ENCODE data around the gene SMIM1. TPM values are rescaled to one million over a fixed set of nuclear protein-coding genes. Genes with fewer than 3 reads are reported as not detected.

Gene SMIM1
- total and polyA plus RNA-seq, 2 of the 4 experiments (the other 2 are of a cell fraction), result 0.90 to 3.4 TPM

DNA sequence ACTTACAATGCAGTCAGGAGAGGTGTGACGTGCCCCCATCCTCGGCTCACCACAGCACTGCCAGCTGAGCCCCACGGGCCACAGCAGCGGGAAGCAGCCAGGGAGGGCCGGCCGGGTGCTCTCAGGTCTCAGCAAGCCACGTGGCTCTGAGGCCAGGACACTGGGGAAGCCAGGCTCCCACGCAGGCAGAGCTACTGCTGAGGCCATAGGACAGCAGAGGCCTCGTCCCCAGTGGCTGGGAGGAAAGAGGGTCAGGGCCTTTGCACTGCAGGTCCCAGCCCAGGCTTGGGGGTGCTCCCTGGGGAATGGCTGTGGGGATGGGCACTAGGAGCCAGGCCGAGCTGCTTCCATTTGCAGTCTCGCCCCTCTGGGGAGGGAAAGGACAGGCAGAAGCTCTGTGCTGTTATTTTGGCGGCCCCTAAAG lies 18.0 kb downstream of the SMIM1 start:
- no peak overlapping the region for H3K27ac ChIP-seq (ENCODE audit: insufficient read depth, low read length)
- ChIA-PET POLR2A (ENCODE audit: unreplicated experiment) (no interaction called here), CTCF (no interaction called here)
- H2BK20ac ChIP-seq (ENCODE audit: low read depth, low read length), result no peak overlapping the region
- no peak for TF ChIP-seq RCOR1 (IDR thresholded peaks at IDR 0.05; ENCODE audit: insufficient replicate concordance, low read length)
- TF ChIP-seq CEBPB (IDR thresholded peaks at IDR 0.05; ENCODE audit: low read depth, low read length), result no peak
- TF ChIP-seq, protein P1, sequence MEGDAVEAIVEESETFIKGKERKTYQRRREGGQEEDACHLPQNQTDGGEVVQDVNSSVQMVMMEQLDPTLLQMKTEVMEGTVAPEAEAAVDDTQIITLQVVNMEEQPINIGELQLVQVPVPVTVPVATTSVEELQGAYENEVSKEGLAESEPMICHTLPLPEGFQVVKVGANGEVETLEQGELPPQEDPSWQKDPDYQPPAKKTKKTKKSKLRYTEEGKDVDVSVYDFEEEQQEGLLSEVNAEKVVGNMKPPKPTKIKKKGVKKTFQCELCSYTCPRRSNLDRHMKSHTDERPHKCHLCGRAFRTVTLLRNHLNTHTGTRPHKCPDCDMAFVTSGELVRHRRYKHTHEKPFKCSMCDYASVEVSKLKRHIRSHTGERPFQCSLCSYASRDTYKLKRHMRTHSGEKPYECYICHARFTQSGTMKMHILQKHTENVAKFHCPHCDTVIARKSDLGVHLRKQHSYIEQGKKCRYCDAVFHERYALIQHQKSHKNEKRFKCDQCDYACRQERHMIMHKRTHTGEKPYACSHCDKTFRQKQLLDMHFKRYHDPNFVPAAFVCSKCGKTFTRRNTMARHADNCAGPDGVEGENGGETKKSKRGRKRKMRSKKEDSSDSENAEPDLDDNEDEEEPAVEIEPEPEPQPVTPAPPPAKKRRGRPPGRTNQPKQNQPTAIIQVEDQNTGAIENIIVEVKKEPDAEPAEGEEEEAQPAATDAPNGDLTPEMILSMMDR (conservative IDR thresholded peaks at IDR 0.05; ENCODE audit: low read depth, low read length), result no peak
- TF ChIP-seq BHLHE40 (IDR thresholded peaks at IDR 0.05; ENCODE audit: low read depth, low read length), result no peak
- no peak for TF ChIP-seq CHD1 (IDR thresholded peaks at IDR 0.05; ENCODE audit: low read depth, low read length)
- no peak for TF ChIP-seq RFX5 (IDR thresholded peaks at IDR 0.05; ENCODE audit: low read depth, low read length)
- TF ChIP-seq, protein P2, sequence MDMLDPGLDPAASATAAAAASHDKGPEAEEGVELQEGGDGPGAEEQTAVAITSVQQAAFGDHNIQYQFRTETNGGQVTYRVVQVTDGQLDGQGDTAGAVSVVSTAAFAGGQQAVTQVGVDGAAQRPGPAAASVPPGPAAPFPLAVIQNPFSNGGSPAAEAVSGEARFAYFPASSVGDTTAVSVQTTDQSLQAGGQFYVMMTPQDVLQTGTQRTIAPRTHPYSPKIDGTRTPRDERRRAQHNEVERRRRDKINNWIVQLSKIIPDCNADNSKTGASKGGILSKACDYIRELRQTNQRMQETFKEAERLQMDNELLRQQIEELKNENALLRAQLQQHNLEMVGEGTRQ (IDR thresholded peaks at IDR 0.05; ENCODE audit: low read depth, low read length), result no peak
- TF ChIP-seq MAZ (IDR thresholded peaks at IDR 0.05; ENCODE audit: borderline replicate concordance, low read depth, low read length), result no peak
- TF ChIP-seq MXI1 (IDR thresholded peaks at IDR 0.05; ENCODE audit: borderline replicate concordance, low read depth, low read length), result no peak
- no peak for TF ChIP-seq FOS (IDR thresholded peaks at IDR 0.05; ENCODE audit: low read depth, low read length)
- no peak for TF ChIP-seq MAFK (IDR thresholded peaks at IDR 0.05; ENCODE audit: low read depth, low read length)
- TF ChIP-seq NFE2L2 (IDR thresholded peaks at IDR 0.05; ENCODE audit: low read depth, low read length), result no peak
- TF ChIP-seq POLR2A (IDR thresholded peaks at IDR 0.05; ENCODE audit: low read depth, low read length), result no peak
- no peak for TF ChIP-seq RAD21 (IDR thresholded peaks at IDR 0.05; ENCODE audit: low read length)
- TF ChIP-seq SMC3 (IDR thresholded peaks at IDR 0.05; ENCODE audit: low read depth, low read length), result no peak
- TF ChIP-seq, protein P3, sequence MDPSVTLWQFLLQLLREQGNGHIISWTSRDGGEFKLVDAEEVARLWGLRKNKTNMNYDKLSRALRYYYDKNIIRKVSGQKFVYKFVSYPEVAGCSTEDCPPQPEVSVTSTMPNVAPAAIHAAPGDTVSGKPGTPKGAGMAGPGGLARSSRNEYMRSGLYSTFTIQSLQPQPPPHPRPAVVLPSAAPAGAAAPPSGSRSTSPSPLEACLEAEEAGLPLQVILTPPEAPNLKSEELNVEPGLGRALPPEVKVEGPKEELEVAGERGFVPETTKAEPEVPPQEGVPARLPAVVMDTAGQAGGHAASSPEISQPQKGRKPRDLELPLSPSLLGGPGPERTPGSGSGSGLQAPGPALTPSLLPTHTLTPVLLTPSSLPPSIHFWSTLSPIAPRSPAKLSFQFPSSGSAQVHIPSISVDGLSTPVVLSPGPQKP (IDR thresholded peaks at IDR 0.05; ENCODE audit: borderline replicate concordance, low read depth, low read length), result no peak
- H3K23ac ChIP-seq (ENCODE audit: low read depth, low read length), result no peak overlapping the region
- dilution Hi-C loops (cut with HindIII; ENCODE audit: low sequenced_read_pairs, unreplicated experiment) (no loop called here), in situ Hi-C loops (cut with MboI; ENCODE audit: low sequenced_read_pairs) (no loop called here), intact Hi-C loops (cut with micrococcal nuclease) (no loop called here)
- peaks cover 37% of the 10 kb centered on the region for H3K36me3 ChIP-seq (ENCODE audit: control insufficient read depth, insufficient read depth, low read length)
- no peak overlapping the region for H3K4me2 ChIP-seq (ENCODE audit: low read depth, low read length)
- no peak overlapping the region for H4K91ac ChIP-seq (ENCODE audit: insufficient read depth, low read depth, low read length)
- no peaks in the 10 kb centered on the region; the same call in 1 of the 2 replicates for H3K9me1 ChIP-seq (ENCODE audit: insufficient read depth, low read length)
- H4K20me1 ChIP-seq (ENCODE audit: insufficient read depth, low read length), result peaks cover 70% of the 10 kb centered on the region
- H4K5ac ChIP-seq (ENCODE audit: low read depth, low read length), result no peak overlapping the region
- H3K27me3 ChIP-seq (ENCODE audit: control insufficient read depth, insufficient read depth, low read length), result no peaks in the 10 kb centered on the region
- ATAC-seq (ENCODE audit: low read depth) (no peak), DNase-seq (no peak)
- H3K18ac ChIP-seq (ENCODE audit: low read depth, low read length), result no peak overlapping the region
- no peak overlapping the region for H3K14ac ChIP-seq (replicated peaks; ENCODE audit: low read depth, low read length)
- WGBS, 2 experiments (ENCODE audit: extremely low coverage in 2 of 2, insufficient read length in 1 of 2), result 92% methylated on average over 4 of the region's 12 CpGs; no CpG with 5 or more reads in 1 of the 2 experiments
- H3K79me1 ChIP-seq (ENCODE audit: low read depth in 1 of 2, low read length in 2 of 2), result peaks cover 19 to 61% of the 10 kb centered on the region in 2 experiments
- H2BK120ac ChIP-seq (ENCODE audit: low read depth, low read length), result no peak overlapping the region
- no peak overlapping the region for H3K4me3 ChIP-seq (ENCODE audit: insufficient read depth, low read depth, low read length)
- no peaks in the 10 kb centered on the region for H3K9me3 ChIP-seq (ENCODE audit: control insufficient read depth, insufficient read depth, low read length)
- no peak overlapping the region for H3K56ac ChIP-seq (ENCODE audit: extremely low read depth, insufficient read depth, low read length)
- peaks cover 7% of the 10 kb centered on the region; the same call in 1 of the 2 replicates for H3K4me1 ChIP-seq (ENCODE audit: control insufficient read depth, insufficient read depth, low read length)
- H2BK15ac ChIP-seq (ENCODE audit: low read depth, low read length), result no peak overlapping the region
- no peak overlapping the region for H2BK5ac ChIP-seq (ENCODE audit: low read depth, low read length, poor library complexity, severe bottlenecking)
- BruUV-seq (replicated peaks), result no TSS peak
- H2AK9ac ChIP-seq (replicated peaks; ENCODE audit: low read depth, low read length, poor library complexity), result no peak overlapping the region
- no peak overlapping the region for H3K9ac ChIP-seq (ENCODE audit: low read depth, low read length)
- H2AFZ ChIP-seq (replicated peaks; ENCODE audit: low read length, poor library complexity), result peak overlapping the region; percentile 32
- no peak overlapping the region for H3K4ac ChIP-seq (ENCODE audit: low read depth, low read length)
- no peak overlapping the region for H4K8ac ChIP-seq (ENCODE audit: low read depth in 2 of 2, low read length in 2 of 2)
- no peak overlapping the region for H2AK5ac ChIP-seq (ENCODE audit: low read depth, low read length)
